ENCODE measurements around the gene CDH4. TPM values are rescaled to one million over a fixed set of nuclear protein-coding genes. Genes with fewer than 3 reads are reported as not detected.

The CDH4 gene
- total RNA-seq, 1 donor from 2014 or later = 9.2 TPM

GRCh38 chr20:61924858-61925554 lies 672.9 kb downstream of the CDH4 start:
- DNase-seq (ENCODE audit: extremely low read depth, low read depth, low spot score) = no peak

DNA sequence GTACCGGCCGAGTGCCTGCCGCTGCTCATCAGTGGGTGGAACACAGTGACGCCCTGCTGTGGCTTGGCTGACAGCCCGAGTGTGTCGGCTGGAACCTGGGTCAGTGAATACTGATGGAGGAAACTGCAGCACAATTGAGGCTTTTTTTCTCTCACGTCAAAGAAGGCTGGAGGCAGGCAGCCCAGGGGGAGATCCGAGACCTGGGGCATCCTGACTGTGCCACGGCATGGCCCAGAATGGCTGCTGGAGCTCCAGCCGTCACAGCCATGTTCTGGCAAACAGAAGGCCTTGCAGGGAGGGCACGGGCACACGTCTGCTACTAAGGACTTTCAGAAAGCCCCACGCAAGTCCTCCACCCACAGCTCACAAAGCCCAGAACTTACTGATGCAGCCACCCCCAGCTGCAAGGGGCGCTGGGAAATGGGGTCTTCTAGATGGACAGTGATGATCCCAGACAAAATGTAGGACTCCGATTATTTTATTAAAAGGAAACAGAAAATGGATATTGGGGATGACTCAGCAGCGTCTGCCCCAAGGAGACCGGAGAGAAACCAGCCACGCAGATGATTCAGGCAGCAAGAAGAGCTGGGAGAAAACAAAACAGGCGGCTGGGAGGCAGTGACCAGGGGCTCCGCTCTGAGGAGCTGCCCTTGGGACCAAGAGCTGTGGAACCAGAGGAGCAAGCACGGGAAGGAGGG lies 673.6 kb downstream of the CDH4 start:
- DNase-seq (ENCODE audit: extremely low read depth, low read depth, low spot score) = no peak

- no peak for DNase-seq (ENCODE audit: extremely low read depth, low read depth, low spot score)
These were observed 674.2 kb downstream of the CDH4 start for GRCh38 chr20:61926253-61926613.

GRCh38 chr20:61926796-61927192 lies 674.7 kb downstream of the CDH4 start:
- DNase-seq (ENCODE audit: extremely low read depth, low read depth, low spot score) = no peak

DNA sequence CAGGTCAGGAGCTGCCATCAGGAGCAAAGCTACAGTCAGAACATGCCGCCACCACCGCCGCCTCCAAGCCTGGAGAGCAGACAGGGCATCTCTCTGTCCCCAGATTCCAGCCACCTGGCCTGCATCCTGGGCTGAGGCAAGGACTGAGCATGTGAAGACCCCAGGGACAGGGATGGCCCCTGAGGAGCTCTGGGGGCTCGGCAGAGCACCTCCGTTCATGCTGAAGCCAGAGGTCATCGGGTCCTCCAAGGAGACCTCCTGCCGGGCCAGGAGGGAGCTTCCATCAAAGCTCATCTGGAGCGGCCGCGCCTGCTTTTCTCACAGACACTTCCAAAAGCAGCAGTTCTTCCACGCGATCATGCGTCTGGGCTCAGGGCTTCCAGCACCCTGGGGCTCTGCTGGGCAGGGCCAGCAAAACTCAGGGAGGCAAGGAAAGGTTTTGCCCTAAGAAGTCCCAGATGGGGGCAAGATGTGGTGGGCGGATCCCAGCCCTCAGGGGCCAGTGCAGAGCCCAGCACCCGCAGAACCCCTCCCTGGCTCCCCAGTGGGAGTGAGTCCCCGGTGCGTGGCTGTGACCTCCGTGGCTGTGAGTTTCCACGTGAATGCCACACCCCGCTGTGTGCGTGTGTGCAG lies 675.2 kb downstream of the CDH4 start:
- DNase-seq (ENCODE audit: extremely low read depth, low read depth, low spot score) = no peak

DNA sequence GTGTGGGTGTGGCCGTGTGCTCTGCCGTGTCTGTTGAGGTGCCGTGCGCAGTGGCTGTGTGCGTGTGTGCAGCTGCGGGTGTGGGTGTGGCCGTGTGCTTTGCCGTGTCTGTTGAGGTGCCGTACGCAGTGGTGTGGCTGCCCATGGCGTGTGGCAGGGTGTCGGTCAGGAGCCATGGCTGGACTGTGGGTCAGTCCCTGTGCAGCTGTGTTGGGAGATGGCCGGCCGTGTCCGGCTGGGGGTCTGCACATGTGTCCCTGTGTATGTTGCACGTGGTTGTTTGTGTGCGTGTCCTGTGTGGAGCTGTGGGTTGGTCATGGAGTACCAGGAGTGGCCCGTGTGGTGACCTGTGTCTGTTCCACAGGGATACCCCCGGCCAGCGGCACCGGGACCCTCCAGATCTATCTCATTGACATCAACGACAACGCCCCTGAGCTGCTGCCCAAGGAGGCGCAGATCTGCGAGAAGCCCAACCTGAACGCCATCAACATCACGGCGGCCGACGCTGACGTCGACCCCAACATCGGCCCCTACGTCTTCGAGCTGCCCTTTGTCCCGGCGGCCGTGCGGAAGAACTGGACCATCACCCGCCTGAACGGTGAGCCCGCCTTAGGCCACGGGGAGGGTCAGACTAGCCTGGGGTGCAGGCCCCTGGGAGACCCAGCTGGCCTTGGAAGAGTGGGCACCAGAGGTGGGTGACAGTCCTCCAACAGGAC lies 675.9 kb downstream of the CDH4 start:
- no peak for DNase-seq (ENCODE audit: extremely low read depth, low read depth, low spot score)

- DNase-seq (ENCODE audit: extremely low read depth, low read depth, low spot score) = no peak
These were observed 677.5 kb downstream of the CDH4 start for GRCh38 chr20:61929561-61929960.

DNA sequence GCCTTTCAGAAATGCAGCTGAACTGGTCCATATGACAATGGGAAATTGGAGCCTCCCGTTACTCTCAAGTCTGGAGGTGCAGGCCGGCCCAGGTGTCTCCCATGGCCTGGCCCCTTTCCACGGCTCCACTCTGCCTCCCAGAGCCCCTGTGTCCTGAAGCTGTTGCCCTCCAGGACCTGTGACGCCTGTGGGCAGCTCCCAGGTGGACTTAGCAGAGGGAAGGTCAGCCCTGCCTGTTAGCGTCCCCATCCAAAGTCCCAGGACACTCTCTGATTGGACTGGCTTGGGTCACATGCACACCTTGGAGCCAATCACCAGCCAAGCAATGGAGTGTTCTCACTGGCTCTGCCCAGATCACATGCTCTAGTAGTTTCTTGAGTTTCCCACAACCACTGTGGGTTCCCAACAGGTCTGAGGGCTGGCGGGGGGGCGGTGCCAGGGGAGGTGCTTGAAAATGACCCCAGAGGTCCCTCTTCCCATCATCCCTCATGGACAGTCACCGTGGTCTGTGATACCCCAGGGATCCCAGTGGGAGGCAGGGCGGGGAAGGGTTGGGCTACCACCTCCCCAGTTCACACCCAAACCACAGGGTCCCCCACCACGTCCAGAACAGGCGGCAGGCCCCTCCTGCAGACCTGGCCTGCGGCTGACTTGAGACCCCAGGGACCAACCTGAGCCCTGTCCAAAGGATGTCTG lies 678.1 kb downstream of the CDH4 start:
- DNase-seq (ENCODE audit: extremely low read depth, low read depth, low spot score) = no peak

- no peak for DNase-seq (ENCODE audit: extremely low read depth, low read depth, low spot score)
These were observed 678.9 kb downstream of the CDH4 start for GRCh38 chr20:61930776-61931475.

DNA sequence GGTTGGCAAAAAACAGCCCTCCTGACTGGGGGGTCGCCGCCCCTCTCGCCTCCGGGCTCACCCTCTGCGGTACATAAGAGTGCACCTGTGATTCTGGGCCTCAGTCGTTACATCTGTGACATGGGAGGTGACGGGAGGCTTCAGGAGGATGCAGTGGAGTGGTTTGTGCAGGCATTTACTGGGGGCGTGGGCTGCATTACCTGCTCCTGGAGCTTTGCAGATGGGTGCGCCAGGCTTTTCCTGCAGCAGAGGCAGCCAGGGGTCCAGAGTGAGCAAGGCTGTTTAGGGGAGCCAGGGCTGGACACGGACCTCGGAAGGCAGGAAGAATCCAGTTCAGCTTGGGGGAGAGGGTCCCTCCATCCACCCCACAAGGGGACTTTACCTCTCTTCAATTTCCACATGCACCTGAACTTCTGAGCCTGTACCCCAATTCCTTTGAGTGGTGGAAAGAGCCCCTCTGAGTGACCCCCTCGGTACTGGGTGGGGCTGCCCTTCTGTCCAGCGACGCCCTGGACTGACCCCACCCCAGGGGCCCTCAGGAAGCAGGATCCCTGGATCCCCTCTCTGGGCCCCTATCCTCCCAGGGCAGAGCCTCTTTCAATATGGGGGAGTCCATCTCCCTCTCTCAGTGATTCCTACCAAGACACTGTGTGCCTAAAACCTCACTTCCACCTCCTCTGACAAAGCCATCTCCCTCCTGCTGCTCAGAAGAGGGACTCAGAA lies 679.6 kb downstream of the CDH4 start:
- DNase-seq (ENCODE audit: extremely low read depth, low read depth, low spot score) = no peak

- DNase-seq (ENCODE audit: extremely low read depth, low read depth, low spot score) = no peak
These were observed 680.1 kb downstream of the CDH4 start for GRCh38 chr20:61932199-61932592.

DNA sequence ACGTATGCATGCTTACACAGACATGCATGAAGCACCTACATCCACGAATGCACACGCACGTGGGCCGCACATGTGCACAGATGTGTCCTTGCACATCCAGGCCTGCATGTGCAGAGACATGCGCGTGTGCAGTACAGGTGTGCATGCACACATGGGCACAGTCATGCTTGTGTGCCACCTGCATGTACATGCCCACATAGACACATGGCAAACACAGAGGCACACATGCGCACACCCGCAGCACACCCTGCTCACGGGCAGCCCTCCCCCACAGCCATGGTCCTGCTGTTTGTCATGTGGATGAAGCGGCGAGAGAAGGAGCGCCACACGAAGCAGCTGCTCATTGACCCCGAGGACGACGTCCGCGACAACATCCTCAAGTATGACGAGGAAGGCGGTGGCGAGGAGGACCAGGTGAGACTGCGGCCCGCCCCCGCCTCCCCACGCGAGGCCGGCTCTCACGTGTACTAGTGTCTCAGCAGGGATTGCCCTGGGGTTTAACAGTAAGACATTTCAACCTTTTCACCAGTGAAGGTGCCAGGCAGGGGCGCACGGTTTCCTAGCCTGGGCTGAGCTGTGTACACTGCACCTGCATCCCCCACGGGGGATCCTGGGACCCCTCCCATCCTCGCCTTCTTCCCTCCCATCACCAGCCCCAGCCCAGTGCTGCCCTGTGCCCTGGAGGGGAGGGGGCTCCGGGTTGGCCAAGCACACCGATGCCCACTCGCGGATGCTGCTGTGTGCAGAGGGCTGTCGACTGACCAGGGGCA lies 680.8 kb downstream of the CDH4 start:
- no peak for DNase-seq (ENCODE audit: extremely low read depth, low read depth, low spot score)

GRCh38 chr20:61933481-61933950 lies 681.5 kb downstream of the CDH4 start:
- no peak for DNase-seq (ENCODE audit: extremely low read depth, low read depth, low spot score)

DNA sequence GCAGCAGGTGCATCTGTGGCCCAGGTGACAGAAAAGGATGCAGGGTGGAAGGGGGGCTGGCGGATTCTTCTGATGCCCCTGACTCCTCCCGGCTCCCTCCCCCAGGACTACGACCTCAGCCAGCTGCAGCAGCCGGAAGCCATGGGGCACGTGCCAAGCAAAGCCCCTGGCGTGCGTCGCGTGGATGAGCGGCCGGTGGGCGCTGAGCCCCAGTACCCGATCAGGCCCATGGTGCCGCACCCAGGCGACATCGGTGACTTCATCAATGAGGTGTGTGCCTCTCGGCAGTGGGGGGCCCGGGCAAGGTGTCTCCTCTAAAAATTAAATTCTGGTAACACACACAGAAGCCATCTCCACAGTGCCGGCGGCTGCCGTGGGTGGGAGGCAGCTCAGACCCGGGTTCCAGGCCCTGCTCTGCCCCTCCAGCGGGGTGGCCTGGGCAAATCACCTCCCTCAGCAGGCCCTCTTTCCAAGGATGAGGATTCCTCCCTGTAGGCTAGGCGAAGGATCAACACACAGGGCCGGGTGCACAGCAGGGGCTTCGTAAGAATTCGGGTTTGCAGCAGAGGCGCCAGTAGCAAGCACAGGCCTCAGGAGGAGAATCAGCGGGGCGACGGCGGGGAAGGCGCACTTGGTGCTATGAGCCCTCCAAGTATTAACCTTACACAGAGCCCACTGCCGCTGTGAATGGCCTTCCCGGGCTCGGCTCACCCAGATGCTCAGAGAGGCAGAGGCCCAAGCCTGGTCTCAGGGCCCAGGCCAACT lies 682.1 kb downstream of the CDH4 start:
- no peak for DNase-seq (ENCODE audit: extremely low read depth, low read depth, low spot score)

DNA sequence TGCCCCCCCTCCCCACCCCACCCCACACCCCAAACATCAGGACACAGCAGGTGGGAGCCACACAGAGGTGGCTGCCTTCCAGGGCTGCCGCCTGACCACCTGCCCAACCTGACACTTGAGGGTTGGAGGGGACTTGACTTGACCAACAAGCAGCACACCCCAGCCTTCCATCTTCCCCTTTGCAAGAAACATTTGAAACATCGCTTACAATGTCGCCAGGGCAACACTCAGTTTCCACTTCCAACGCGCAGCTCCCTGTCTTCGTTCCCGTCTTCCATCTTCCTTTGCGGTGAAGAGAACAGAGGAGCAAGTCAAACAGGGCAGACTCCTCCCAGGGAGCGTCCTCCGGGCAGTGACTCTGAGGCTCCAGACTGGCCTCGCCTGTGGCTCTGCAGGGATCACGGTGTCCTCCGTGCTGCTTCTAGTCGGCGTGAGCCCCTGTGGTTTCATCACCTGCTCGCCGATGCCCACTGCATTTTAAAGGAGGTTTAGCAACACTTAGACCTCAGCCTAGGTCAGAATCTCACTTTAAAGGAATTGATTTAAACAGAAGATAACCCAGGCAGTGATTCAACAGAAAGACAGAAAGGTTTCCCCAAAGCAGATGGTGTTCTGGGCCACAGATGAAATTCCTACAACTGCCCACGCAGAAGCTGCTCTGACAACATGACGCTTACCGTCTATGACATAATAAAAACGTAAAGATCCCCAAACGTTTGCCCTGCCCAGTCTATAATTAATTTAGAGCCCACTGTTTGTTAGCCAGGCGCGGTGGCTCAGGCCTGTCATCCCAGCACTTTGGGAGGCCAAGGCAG lies 682.9 kb downstream of the CDH4 start:
- no peak for DNase-seq (ENCODE audit: extremely low read depth, low read depth, low spot score)

DNA sequence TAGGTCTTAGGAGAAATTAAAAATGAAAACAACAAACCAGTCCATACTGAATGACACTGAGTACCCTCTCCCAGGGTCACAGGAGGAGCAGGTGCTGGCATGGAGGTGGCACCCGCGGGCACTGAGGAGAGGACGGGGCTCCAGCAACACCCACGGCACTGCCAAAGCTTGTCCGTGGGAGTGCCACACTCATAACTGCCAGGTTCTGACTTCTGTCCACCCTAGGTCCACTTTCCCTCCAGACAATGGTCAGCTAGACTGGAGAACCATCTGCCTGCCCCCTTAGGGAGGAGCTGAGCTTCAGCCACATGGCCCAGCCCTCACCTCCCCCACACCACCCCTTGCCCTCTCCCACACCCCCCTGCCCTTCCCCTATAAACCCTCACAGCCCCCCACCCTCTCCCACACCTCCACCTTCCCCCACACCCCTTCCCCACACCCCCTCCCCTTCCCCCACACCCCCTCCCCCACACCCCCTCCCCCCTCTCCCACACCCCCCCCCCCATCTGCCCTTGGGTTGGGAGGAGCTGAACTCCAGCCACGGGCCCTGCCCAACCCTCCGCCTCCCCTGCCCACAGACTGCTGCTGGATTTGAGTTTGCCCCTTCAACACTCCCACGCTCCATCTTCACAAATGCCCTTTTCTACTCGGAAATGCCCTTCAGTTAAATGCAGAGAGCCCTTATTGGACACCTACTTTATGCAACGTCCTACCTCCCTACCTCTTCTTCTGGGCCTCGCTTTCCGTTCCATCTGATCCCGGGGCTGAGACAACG lies 684.1 kb downstream of the CDH4 start:
- DNase-seq (ENCODE audit: extremely low read depth, low read depth, low spot score) = no peak

Data from glomerular endothelial cell (primary cell).